HepG2 (cell line): Measurements from ENCODE around the gene ZMYND10. TPM values are rescaled to one million over a fixed set of nuclear protein-coding genes. Genes with fewer than 3 reads are reported as not detected.
A peak's percentile ranks its signal among the peaks of the same experiment; 100 is the strongest.

Experiments
- HES4 ChIP-seq: sonication (generic); formaldehyde crosslinking; IDR thresholded peaks from 2 replicates; pipeline ENCODE4 v1.9.0; 2021; ENCODE audit warnings: mild to moderate bottlenecking, missing genetic modification reagents, borderline replicate concordance
- KAT7 ChIP-seq: IDR thresholded peaks from 2 replicates; pipeline ENCODE4 v1.6.1; 2018; ENCODE audit warnings: borderline replicate concordance, missing compliant biosample characterization
- MEIS2 ChIP-seq: sonication (generic); formaldehyde crosslinking; IDR thresholded peaks from 2 replicates; pipeline ENCODE4 v1.9.0; 2021; ENCODE audit warnings: mild to moderate bottlenecking, missing genetic modification reagents
- PHB2 ChIP-seq: fragments of 450-650 bp; IDR thresholded peaks from 2 replicates; pipeline ENCODE4 v1.6.1; 2018; ENCODE audit not compliant: partially characterized antibody
- POLR2G ChIP-seq: fragments of 200-400 bp; formaldehyde crosslinking; IDR thresholded peaks from 2 replicates; pipeline ENCODE4 v1.6.1; 2018; ENCODE audit warnings: mild to moderate bottlenecking, low read depth, low read length, moderate library complexity
- SIX1 ChIP-seq: sonication (generic); formaldehyde crosslinking; IDR thresholded peaks from 2 replicates; pipeline ENCODE4 v1.4.0; 2020; ENCODE audit warnings: missing genetic modification reagents, borderline replicate concordance
- SNAPC2 ChIP-seq: sonication (generic); formaldehyde crosslinking; IDR thresholded peaks from 2 replicates; pipeline ENCODE4 v1.8.1; 2022; ENCODE audit warnings: mild to moderate bottlenecking, missing genetic modification reagents
- TBL1XR1 ChIP-seq: fragments of 150-350 bp; IDR thresholded peaks from 2 replicates; pipeline ENCODE4 v1.6.1; 2014; ENCODE audit warnings: borderline replicate concordance, low read length; ENCODE audit not compliant: partially characterized antibody
- XRCC5 ChIP-seq: fragments of 200-400 bp; formaldehyde crosslinking; optimal IDR thresholded peaks from 2 replicates; pipeline ENCODE3; 2017; ENCODE audit warnings: mild to moderate bottlenecking, low read length
- ZBTB21 ChIP-seq: sonication (generic); formaldehyde crosslinking; IDR thresholded peaks from 2 replicates; pipeline ENCODE4 v1.4.0; 2020; ENCODE audit warnings: missing genetic modification reagents
- ZNF234 ChIP-seq: sonication (generic); formaldehyde crosslinking; conservative IDR thresholded peaks from 2 replicates; pipeline ENCODE4 v1.5.1; 2020; ENCODE audit warnings: mild to moderate bottlenecking, missing genetic modification reagents
- ZNF235 ChIP-seq: sonication (generic); formaldehyde crosslinking; IDR thresholded peaks from 2 replicates; pipeline ENCODE4 v1.8.1; 2023; ENCODE audit warnings: mild to moderate bottlenecking, missing genetic modification reagents, borderline replicate concordance
- ZNF546 ChIP-seq: sonication (generic); formaldehyde crosslinking; conservative IDR thresholded peaks from 2 replicates; pipeline ENCODE4 v1.8.1; 2023; ENCODE audit warnings: mild to moderate bottlenecking, missing genetic modification reagents
- ZNF614 ChIP-seq: IDR thresholded peaks from 2 replicates; pipeline ENCODE4 v1.6.1; 2018; ENCODE audit warnings: missing biosample characterization, missing genetic modification reagents, inconsistent platforms, borderline replicate concordance
- polyA plus RNA-seq, 8 experiments: library from polyadenylated mRNA; depleted of rRNA in 3 of 8; stranded (reverse) in 7 of 8; unstranded in 1 of 8; fragments of >200 nt; fragmentation: Illumina TruSeq in 4 of 8; extraction: Trizol in 4 of 8; gene quantifications; 2 replicates each; pipeline versions ENCODE4 v1.2.1 to v1.2.3, GENCODE V29; 2011 to 2016; ENCODE audit warnings: low read depth in 4 of 8, missing spikeins in 1 of 8, mixed read lengths in 1 of 8; ENCODE audit not compliant: insufficient read depth in 1 of 8
- total RNA-seq, 5 experiments: library from RNA; depleted of rRNA; stranded (reverse); fragments of >200 nt; fragmentation: Illumina TruSeq; extraction: Trizol; gene quantifications; 2 replicates each; pipeline ENCODE4 v1.2.3, GENCODE V29; 2016; ENCODE audit warnings: low read depth in 1 of 5
- TF ChIP-seq, protein P1 (sequence below): sonication (generic); formaldehyde crosslinking; IDR thresholded peaks from 2 replicates; pipeline ENCODE4 v1.5.0; 2020; ENCODE audit warnings: missing genetic modification reagents
- TF ChIP-seq, protein P2 (sequence below): sonication (generic); formaldehyde crosslinking; IDR thresholded peaks from 2 replicates; pipeline ENCODE4 v1.8.0; 2022; ENCODE audit warnings: mild to moderate bottlenecking, missing genetic modification reagents, borderline replicate concordance
- TF ChIP-seq, protein P3 (sequence below): IDR thresholded peaks from 2 replicates; pipeline ENCODE4 v1.6.1; 2016; ENCODE audit warnings: missing compliant biosample characterization, missing genetic modification reagents, borderline replicate concordance
- TF ChIP-seq, protein P4 (sequence below), 2 experiments: sonication (generic) in 1 of 2; formaldehyde crosslinking in 1 of 2; IDR thresholded peaks; 2 replicates each; pipeline versions ENCODE4 v1.6.1 to v1.9.0; 2014 to 2022; ENCODE audit warnings: antibody characterized with exemption in 1 of 2, borderline replicate concordance in 1 of 2, inconsistent platforms in 1 of 2, low read depth in 1 of 2, missing genetic modification reagents in 1 of 2

Gene ZMYND10
- total and polyA plus RNA-seq, 2 of the 13 experiments (the other 11 are each of a cell fraction or from before 2014, with no cell fraction given): 0.60 to 0.74 TPM

DNA sequence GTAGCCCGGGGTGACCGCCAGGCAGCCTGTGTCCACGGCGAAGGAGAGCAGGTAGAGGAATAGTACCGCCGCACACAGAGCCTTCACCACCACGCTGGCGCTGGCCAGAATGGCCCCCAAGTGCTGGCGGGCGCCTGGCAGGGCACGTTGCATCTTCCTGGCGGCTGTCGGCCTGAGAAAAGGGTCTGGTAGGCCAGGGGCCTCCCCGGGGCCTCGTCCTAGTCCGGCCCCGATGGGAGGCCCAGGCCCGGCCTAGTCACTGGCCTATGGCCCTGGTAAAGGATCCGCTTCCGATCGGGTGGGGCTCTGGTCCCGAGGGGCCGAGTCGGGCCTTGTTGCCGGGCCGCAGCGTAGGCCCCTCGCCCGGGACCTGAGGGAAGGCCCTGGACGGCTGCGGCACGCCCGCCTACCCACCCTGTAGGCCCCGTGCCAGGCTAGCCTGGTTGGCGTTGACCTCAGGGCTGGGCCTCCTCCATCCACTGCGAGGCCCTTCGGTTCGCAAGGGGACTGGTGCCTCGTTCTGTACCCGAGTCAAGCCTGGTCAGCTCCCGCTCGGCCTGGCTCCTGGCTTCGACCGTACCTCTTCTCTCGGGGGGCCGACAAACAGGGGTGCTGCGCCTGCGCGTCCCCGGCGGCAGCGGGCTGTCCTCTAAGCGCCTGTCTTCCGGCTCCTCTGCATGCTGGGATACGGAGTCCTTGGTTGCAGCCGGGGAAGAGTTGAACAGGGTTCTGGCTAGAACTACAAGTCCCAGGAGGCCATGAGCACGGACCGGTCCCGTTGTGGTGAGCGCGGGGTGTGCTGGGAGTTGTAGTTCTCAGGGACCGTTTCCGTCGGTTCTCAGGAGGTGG is 13.6 kb upstream of the ZMYND10 start, which contains the start of gene TMEM115 (continued):
- TF ChIP-seq XRCC5 (peak; percentile 80), SIX1 (CRISPR knock-in tag) (no peak), ZNF235 (CRISPR knock-in tag) (no peak; the same call in 1 of the 2 replicates), TBL1XR1 (no peak), KAT7 (peak; percentile 56; the same call in 1 of the 2 replicates), ZNF546 (CRISPR knock-in tag) (peak; percentile 89), SNAPC2 (no peak), ZBTB21 (CRISPR knock-in tag) (no peak), ZNF234 (CRISPR knock-in tag) (peak; percentile 67; the same call in 1 of the 2 replicates), PHB2 (no peak), MEIS2 (peak; percentile 77), POLR2G (peak; percentile 84), ZNF614 (CRISPR knock-in tag) (peak; percentile 58; the same call in 1 of the 2 replicates), HES4 (CRISPR knock-in tag) (peak; percentile 69; the same call in 1 of the 2 replicates)
- TF ChIP-seq, protein P1, sequence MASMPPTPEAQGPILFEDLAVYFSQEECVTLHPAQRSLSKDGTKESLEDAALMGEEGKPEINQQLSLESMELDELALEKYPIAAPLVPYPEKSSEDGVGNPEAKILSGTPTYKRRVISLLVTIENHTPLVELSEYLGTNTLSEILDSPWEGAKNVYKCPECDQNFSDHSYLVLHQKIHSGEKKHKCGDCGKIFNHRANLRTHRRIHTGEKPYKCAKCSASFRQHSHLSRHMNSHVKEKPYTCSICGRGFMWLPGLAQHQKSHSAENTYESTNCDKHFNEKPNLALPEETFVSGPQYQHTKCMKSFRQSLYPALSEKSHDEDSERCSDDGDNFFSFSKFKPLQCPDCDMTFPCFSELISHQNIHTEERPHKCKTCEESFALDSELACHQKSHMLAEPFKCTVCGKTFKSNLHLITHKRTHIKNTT (CRISPR knock-in tag): no peak
- TF ChIP-seq, protein P2, sequence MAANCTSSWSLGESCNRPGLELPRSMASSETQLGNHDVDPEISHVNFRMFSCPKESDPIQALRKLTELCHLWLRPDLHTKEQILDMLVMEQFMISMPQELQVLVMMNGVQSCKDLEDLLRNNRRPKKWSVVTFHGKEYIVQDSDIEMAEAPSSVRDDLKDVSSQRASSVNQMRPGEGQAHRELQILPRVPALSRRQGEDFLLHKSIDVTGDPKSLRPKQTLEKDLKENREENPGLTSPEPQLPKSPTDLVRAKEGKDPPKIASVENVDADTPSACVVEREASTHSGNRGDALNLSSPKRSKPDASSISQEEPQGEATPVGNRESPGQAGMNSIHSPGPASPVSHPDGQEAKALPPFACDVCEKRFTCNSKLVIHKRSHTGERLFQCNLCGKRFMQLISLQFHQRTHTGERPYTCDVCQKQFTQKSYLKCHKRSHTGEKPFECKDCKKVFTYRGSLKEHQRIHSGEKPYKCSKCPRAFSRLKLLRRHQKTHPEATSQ (CRISPR knock-in tag): peak; percentile 63; the same call in 1 of the 2 replicates
- TF ChIP-seq, protein P3, sequence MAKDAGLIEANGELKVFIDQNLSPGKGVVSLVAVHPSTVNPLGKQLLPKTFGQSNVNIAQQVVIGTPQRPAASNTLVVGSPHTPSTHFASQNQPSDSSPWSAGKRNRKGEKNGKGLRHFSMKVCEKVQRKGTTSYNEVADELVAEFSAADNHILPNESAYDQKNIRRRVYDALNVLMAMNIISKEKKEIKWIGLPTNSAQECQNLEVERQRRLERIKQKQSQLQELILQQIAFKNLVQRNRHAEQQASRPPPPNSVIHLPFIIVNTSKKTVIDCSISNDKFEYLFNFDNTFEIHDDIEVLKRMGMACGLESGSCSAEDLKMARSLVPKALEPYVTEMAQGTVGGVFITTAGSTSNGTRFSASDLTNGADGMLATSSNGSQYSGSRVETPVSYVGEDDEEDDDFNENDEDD (CRISPR knock-in tag): peak; percentile 40; the same call in 1 of the 2 replicates
- TF ChIP-seq, protein P4, sequence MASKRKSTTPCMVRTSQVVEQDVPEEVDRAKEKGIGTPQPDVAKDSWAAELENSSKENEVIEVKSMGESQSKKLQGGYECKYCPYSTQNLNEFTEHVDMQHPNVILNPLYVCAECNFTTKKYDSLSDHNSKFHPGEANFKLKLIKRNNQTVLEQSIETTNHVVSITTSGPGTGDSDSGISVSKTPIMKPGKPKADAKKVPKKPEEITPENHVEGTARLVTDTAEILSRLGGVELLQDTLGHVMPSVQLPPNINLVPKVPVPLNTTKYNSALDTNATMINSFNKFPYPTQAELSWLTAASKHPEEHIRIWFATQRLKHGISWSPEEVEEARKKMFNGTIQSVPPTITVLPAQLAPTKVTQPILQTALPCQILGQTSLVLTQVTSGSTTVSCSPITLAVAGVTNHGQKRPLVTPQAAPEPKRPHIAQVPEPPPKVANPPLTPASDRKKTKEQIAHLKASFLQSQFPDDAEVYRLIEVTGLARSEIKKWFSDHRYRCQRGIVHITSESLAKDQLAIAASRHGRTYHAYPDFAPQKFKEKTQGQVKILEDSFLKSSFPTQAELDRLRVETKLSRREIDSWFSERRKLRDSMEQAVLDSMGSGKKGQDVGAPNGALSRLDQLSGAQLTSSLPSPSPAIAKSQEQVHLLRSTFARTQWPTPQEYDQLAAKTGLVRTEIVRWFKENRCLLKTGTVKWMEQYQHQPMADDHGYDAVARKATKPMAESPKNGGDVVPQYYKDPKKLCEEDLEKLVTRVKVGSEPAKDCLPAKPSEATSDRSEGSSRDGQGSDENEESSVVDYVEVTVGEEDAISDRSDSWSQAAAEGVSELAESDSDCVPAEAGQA (IDR thresholded peaks at IDR 0.05; ENCODE audit: low read depth): peak; percentile 57; the same call in 1 of the 2 replicates
- TF ChIP-seq, protein P4 (CRISPR knock-in tag; IDR thresholded peaks at IDR 0.05; ENCODE audit: borderline replicate concordance): no peak
